Measurements from ENCODE around the gene CCDC60. TPM values are rescaled to one million over a fixed set of nuclear protein-coding genes. Genes with fewer than 3 reads are reported as not detected.

The CCDC60 gene
- total and polyA plus RNA-seq, 2 of the 13 experiments (the other 11 are each of a cell fraction or from before 2014, with no cell fraction given) = not detected

GRCh38 chr12:119320678-119321077, 13.9 kb upstream of the CCDC60 start:
- Histone ChIP-seq H3K27me3 (ENCODE audit: control insufficient read depth in 1 of 2, insufficient read depth in 2 of 2, low read length in 2 of 2) (no peaks in the 10 kb centered on the region; a peak in 1 of 5 replicates), H3K9ac (ENCODE audit: insufficient read depth, low read depth, low read length) (no peak overlapping the region), H3K27ac (ENCODE audit: extremely low read length, insufficient read depth, low read length) (no peak overlapping the region), H2AFZ (ENCODE audit: low read length) (no peak overlapping the region), H3K4me1 (ENCODE audit: insufficient read depth, low read length) (no peaks in the 10 kb centered on the region), H3K4me3 (replicated peaks in 1 of 3; ENCODE audit: insufficient read depth in 1 of 3, low read depth in 2 of 3, low read length in 3 of 3) (no peak overlapping the region), H4K20me1 (ENCODE audit: insufficient read depth, low read length) (no peaks in the 10 kb centered on the region), H3K36me3 (replicated peaks in 1 of 2; ENCODE audit: control insufficient read depth in 1 of 2, insufficient read depth in 2 of 2, low read length in 2 of 2) (no peaks in the 10 kb centered on the region), H3K9me3 (ENCODE audit: low read length) (no peaks in the 10 kb centered on the region), H3K4me2 (ENCODE audit: low read depth, low read length) (no peak overlapping the region), H3K79me2 (ENCODE audit: insufficient read depth, low read length) (no peaks in the 10 kb centered on the region)
- FAIRE-seq = no peak
- ChIA-PET CTCF (ENCODE audit: low intra/inter-chr PET ratio, low total read pairs) (no interaction called here), POLR2A (no interaction called here)
- in situ Hi-C loops (cut with HindIII; ENCODE audit: extremely low pct_ligation_motif_present, low pct_unique_long_range_greater_than_20kb) = no loop called here
- TF ChIP-seq FOXC1 (CRISPR knock-in tag; IDR thresholded peaks at IDR 0.05; ENCODE audit: borderline replicate concordance) (no peak), FUBP1 (CRISPR knock-in tag; IDR thresholded peaks at IDR 0.05; ENCODE audit: borderline replicate concordance) (no peak), HDAC2 (CRISPR knock-in tag; IDR thresholded peaks at IDR 0.05) (no peak), SALL1 (CRISPR knock-in tag; IDR thresholded peaks at IDR 0.05) (no peak), DRAP1 (CRISPR knock-in tag; IDR thresholded peaks at IDR 0.05) (no peak), SRSF1 (optimal IDR thresholded peaks at IDR 0.05; ENCODE audit: low read depth, low read length) (no peak), ZNF543 (CRISPR knock-in tag; IDR thresholded peaks at IDR 0.05) (no peak), ZBTB42 (CRISPR knock-in tag; IDR thresholded peaks at IDR 0.05) (no peak), ZBTB46 (CRISPR knock-in tag; IDR thresholded peaks at IDR 0.05; ENCODE audit: borderline replicate concordance) (no peak)
- WGBS (ENCODE audit: low lambda C conversion rate) = 14% methylated on average over 2 of the region's 2 CpGs
- intact Hi-C loops (cut with micrococcal nuclease; ENCODE audit: unreplicated experiment) = no loop called here
- BruUV-seq (replicated peaks) = no TSS peak
- DNase-seq (ENCODE audit: low spot score) = no peak
- no peak for ATAC-seq
